Endothelial cell (in vitro differentiated cells): ENCODE measurements around the gene MAML2. TPM values are rescaled to one million over a fixed set of nuclear protein-coding genes. Genes with fewer than 3 reads are reported as not detected.

Source experiments
- DNase-seq: peaks from one replicate; pipeline ENCODE4 v3.0.0; 2021; ENCODE audit warnings: low spot score
- H3K27ac Mint-ChIP-seq: one replicate; pipeline ENCODE4 v1.8.0; 2021; ENCODE audit warnings: mixed read lengths, inconsistent platforms; ENCODE audit not compliant: unreplicated experiment
- H3K27me3 Mint-ChIP-seq: one replicate; pipeline ENCODE4 v1.8.0; 2021; ENCODE audit warnings: mild to moderate bottlenecking, moderate library complexity, mixed read lengths, inconsistent platforms; ENCODE audit not compliant: unreplicated experiment
- H3K36me3 Mint-ChIP-seq: one replicate; pipeline ENCODE4 v1.8.0; 2021; ENCODE audit warnings: mild to moderate bottlenecking, low read depth, mixed read lengths, inconsistent platforms; ENCODE audit not compliant: unreplicated experiment
- H3K4me1 Mint-ChIP-seq: one replicate; pipeline ENCODE4 v1.8.0; 2021; ENCODE audit warnings: mild to moderate bottlenecking, mixed read lengths, inconsistent platforms; ENCODE audit not compliant: unreplicated experiment
- H3K4me3 Mint-ChIP-seq: one replicate; pipeline ENCODE4 v1.8.0; 2021; ENCODE audit warnings: mild to moderate bottlenecking, mixed read lengths, inconsistent platforms; ENCODE audit not compliant: unreplicated experiment
- H3K9me3 Mint-ChIP-seq: one replicate; pipeline ENCODE4 v1.8.0; 2021; ENCODE audit warnings: mixed read lengths, inconsistent platforms; ENCODE audit not compliant: unreplicated experiment
- CTCF ChIP-seq: fragments of 200-600 bp; sonication (generic); IDR thresholded peaks from one replicate; pipeline ENCODE4 v1.5.0; 2021; ENCODE audit warnings: antibody characterized with exemption; ENCODE audit not compliant: unreplicated experiment
- total RNA-seq: library from RNA; stranded (reverse); fragmentation: NEBNext Ultra II Directional; extraction: Animal tissue kit (Norgen Biotek cat#: 25700); gene quantifications from one replicate; pipeline ENCODE4 v1.2.1, GENCODE V29; 2021; ENCODE audit not compliant: unreplicated experiment

The MAML2 gene
- total RNA-seq, 1 donor from 2014 or later: 6.2 TPM

- peaks cover 1% of the 10 kb centered on the region for H3K27me3 Mint-ChIP-seq
- no peak for TF ChIP-seq CTCF
- H3K4me1 Mint-ChIP-seq: peaks cover 14% of the 10 kb centered on the region
- H3K36me3 Mint-ChIP-seq: no peaks in the 10 kb centered on the region
- DNase-seq: no peak
- H3K9me3 Mint-ChIP-seq: no peaks in the 10 kb centered on the region
- H3K4me3 Mint-ChIP-seq: no peak overlapping the region
- no peak overlapping the region for H3K27ac Mint-ChIP-seq
Observed at GRCh38 chr11:96263238-96263763, 79.7 kb downstream of the MAML2 start.

DNA sequence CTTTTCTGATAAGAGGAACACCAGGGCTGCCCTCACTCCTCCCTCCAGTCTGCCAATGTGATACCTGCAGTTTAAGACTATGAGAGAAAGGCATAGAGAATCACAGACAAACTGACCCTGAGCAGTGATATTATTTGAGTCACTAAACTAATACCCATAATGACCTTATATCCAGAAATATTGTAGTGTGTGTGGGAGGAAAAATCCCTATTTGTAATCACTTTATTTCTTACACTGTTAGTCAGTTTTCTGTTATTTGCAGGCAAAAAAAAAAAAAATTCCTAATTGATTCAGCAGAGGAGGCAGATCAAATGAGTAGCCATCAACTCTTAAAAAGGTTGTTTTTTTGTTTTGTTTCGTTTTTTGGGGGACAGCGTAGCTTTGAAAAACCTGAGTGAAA, 82.5 kb downstream of the MAML2 start:
- peaks cover 37% of the 10 kb centered on the region for H3K4me1 Mint-ChIP-seq
- no peak for DNase-seq
- H3K4me3 Mint-ChIP-seq: no peak overlapping the region
- H3K27me3 Mint-ChIP-seq: no peaks in the 10 kb centered on the region
- H3K9me3 Mint-ChIP-seq: no peaks in the 10 kb centered on the region
- no peak for TF ChIP-seq CTCF
- no peaks in the 10 kb centered on the region for H3K36me3 Mint-ChIP-seq
- H3K27ac Mint-ChIP-seq: no peak overlapping the region

GRCh38 chr11:96260067-96260511, 82.9 kb downstream of the MAML2 start:
- Mint-ChIP-seq H3K4me1 (peaks cover 42% of the 10 kb centered on the region), H3K4me3 (no peak overlapping the region), H3K36me3 (no peaks in the 10 kb centered on the region), H3K27ac (no peak overlapping the region), H3K9me3 (no peaks in the 10 kb centered on the region), H3K27me3 (peaks cover under 1% of the 10 kb centered on the region)
- no peak for TF ChIP-seq CTCF
- DNase-seq: no peak

- H3K36me3 Mint-ChIP-seq: no peaks in the 10 kb centered on the region
- H3K9me3 Mint-ChIP-seq: no peaks in the 10 kb centered on the region
- peaks cover 47% of the 10 kb centered on the region for H3K4me1 Mint-ChIP-seq
- no peak for TF ChIP-seq CTCF
- no peak for DNase-seq
- peaks cover 2% of the 10 kb centered on the region for H3K27me3 Mint-ChIP-seq
- H3K27ac Mint-ChIP-seq: no peak overlapping the region
- no peak overlapping the region for H3K4me3 Mint-ChIP-seq
Observed at GRCh38 chr11:96259134-96259830, 83.7 kb downstream of the MAML2 start.
